HG03520 (cell line): ENCODE results near the gene MADCAM1.

Source experiments
- ATAC-seq: cut with Tn5 transposase; IDR thresholded peaks from one replicate; pipeline ENCODE4 v1.9.1; 2021; ENCODE audit warnings: mild to moderate bottlenecking, moderate library complexity; ENCODE audit not compliant: unreplicated experiment

The MADCAM1 gene

GRCh38 chr19:507286-508203 lies 11.3 kb downstream of the MADCAM1 start, which contains the start of gene TPGS1:
TPGS1 (plus strand) TSS chr19:507497; CDS start chr19:507507, 10 bp downstream.
- ATAC-seq = peak; percentile 46

- ATAC-seq = no peak
These were observed 12.2 kb downstream of the MADCAM1 start for GRCh38 chr19:508204-509150.

DNA sequence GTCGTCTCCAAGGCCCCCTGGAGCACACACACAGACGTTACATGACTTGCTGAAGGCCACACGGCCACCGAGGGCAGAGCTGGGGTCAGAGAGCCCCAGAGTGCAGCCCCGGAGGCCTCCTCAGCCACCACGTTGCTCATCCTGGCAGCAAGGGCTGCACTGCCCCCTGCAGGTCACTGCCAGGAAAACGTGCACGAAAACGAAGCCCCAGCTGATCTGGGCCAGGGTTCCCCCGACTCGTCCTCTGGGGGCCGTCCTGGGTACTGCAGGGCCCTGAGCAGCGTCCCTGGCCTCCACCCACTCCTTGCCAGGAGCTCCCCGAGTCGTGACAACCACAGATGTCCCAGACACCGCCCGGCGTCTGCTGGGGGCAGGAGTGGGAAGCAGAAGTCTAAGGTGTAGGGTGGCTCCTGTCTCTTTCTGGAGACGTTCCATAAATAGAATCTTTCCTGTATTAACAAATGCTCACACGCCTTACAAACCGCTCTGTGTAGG lies 14.4 kb downstream of the MADCAM1 start:
- peak; percentile 23 for ATAC-seq

- no peak for ATAC-seq
These were observed 15.0 kb downstream of the MADCAM1 start for GRCh38 chr19:511101-511851.

DNA sequence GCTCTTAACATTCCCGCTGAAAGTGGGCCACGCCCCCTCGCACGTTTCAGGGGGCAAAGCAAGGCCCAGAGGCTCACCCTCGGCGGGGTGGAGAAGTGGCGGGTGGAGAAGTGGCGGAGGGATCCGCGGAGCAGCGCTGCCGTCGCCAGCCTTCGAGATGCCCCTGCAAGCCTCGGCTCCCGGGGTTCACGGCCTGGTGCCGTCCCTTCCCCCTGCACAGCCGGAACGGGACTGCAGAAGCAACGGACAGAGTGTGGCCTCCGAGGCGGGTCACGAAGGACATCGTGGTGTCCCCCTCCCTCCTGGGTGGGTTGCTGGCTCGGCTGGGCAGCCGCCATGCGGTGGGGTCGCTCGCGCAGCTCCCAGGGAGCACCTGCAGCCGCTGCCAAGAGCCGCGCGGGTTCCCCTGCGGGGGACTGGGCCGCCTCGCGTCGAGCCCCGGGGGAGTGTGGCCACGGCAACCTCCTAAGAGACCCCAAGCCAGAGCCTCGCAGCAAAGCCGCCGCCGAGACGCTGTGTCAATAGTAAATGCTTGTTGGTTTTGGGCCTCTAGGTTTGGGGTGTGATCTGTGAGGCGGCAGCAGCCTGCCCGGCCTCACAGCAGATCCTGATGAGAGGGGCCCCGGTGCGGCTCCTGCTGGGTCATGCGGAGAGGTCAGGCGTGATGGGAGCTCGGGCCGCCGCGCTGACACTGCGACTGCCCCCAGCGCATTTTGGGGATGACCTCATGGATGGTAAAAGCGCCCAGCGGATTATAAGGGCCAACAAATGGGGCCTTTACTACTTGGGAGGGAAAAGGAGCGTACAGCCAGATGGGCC lies 16.5 kb downstream of the MADCAM1 start:
- no peak for ATAC-seq

DNA sequence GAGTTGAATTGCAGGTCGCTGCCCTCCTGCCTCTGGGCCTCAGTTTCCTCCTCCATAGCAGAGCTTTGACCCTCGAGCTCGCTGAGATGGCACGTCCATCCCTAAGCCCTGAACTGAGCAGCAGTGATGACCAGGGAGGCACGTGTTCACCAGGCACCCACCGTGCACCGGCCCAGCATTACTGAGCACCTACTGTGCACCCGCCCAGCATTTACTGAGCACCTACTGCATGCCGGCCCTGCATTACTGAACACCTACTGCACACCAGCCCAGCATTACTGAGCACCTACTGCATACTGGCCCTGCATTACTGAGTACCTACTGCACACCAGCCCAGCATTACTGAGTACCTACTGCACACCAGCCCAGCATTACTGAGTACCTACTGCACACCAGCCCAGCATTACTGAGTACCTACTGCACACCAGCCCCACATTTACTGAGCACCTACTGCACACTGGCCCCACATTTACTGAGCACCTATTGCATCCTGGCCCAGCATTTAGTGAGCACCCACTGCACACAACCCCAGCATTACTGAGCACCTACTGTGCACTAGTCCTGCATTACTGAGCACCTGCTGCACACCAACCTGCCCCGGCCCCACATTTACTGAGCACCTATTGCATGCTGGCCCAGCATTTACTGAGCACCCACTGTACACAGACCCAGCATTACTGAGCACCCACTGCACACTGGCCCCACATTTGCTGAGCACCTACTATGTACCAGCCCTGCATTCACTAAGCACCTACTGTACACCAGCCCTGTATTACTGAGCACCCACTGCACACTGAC lies 17.3 kb downstream of the MADCAM1 start:
- ATAC-seq = no peak

DNA sequence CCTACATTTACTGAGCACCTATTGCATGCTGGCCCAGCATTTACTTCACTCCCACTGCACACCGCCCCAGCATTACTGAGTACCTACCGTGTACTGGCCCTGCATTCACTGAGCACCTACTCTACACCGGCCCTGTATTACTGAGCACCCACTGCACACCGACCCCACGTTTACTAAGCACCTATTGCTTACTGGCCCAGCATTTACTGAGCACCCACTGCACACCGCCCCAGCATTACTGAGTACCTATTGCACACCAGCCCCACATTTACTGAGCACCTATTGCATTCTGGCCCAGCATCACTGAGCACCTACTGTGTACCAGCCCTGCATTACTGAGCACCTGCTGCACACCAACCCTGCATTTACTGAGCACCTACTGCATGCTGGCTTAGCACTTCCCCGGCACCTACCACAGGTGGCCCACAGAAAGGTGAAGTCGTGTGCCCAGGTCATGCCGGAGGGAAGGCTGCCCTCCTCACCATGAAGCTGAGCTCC lies 17.9 kb downstream of the MADCAM1 start:
- ATAC-seq = no peak

DNA sequence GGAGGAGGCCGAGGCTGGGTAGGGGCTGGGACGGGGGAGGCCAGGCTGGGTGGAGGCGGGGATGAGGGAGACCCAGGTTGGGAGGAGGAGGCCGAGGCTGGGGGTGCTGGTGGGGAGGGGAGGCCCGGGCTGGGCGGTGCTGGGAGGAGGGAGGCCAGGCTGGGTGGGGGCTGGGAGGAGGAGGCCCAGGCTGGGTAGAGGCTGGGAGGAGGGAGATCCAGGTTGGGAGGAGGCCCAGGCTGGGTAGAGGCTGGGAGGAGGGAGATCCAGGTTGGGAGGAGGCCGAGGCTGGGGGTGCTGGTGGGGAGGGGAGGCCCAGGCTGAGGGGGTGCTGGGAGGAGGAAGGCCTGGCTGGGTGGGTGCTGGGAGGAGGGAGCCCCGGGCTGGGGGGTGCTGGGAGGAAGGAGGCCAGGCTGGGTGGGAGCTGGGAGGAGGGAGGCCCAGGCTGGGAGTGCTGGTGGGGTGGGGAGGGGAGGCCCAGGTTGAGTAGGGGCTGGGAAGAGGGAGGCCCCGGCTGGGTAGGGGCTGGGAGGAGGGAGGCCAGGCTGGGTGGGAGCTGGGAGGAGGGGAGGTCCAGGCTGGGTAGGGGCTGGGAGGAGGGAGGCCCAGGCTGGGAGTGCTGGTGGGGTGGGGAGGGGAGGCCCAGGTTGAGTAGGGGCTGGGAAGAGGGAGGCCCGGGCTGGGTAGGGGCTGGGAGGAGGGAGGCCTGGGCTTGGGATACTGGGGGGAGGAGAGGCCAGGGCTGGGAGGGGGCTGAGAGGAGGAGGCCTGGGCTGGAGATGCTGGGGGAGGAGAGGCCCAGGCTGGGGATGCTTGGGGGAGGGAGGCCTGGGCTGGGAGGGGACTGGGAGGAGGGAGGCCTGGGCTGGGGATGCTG lies 21.7 kb downstream of the MADCAM1 start:
- ATAC-seq = no peak

DNA sequence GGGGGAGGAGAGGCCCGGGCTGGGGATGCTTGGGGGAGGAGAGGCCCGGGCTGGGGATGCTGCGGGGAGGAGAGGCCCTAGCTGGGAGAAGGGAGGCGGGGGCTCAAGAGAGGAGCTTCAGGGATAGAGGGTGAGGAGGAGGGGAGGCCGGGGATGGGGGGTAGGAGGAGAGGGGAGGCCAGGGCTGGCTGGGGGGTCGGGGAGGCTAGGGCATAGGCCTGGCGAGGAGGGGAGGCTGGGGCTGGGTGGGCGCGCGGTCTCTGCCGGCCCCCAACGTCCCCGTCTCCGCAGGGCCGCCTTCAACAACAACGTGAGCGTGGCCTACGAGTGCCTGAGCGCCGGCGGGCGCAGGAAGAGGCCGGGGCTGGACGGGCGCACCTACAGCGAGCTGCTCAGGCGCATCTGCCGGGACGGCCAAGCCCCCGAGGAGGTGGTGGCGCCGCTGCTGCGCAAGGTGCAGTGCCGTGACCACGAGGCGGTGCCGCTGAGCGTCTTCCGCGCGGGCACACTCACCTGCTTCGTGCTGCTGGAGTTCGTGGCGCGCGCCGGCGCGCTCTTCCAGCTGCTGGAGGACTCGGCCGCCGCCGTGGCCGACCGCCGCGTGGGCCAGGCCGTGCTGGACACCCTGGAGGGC lies 22.4 kb downstream of the MADCAM1 start:
- ATAC-seq = no peak

GRCh38 chr19:519449-519865 lies 23.2 kb downstream of the MADCAM1 start:
- ATAC-seq = no peak

DNA sequence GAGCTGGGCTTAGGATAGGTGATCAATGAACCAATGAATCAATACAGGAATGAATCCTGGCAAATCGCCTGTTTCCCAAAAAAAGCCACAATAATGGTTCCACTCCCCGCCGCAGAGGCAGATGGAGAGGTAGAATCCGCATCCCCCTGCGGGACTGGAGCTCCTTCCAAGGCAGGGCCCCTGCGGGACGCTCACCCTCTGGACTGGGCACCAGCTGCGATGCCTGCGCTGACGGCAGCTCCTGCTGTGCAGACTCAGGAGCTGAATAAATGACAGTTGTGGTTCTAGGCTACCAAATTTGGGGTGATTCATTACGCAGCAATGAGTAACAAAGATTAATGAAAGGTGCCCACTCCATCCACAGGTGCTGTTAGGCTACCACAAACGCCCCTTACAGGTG lies 26.4 kb downstream of the MADCAM1 start:
- no peak for ATAC-seq

- no peak for ATAC-seq
These were observed 27.9 kb downstream of the MADCAM1 start for GRCh38 chr19:524062-524674.

DNA sequence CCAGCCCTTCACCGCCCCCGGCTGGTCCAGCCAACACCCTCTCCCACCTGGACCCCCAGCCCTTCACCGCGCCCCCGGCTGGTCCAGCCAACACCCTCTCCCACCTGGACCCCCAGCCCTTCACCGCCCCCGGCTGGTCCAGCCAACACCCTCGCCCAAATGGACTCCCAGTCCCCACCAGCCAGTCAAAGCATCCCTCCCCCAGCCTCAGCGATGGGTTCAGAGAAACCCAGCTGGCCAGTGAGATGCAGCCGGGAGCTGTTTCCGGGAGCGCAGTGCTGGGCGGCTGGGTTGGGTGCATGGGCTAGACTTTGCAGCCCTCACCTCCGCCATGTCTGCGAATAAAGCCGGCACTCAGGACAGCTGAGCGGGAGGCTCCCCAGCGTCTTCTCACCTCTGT lies 28.7 kb downstream of the MADCAM1 start:
- ATAC-seq = no peak

DNA sequence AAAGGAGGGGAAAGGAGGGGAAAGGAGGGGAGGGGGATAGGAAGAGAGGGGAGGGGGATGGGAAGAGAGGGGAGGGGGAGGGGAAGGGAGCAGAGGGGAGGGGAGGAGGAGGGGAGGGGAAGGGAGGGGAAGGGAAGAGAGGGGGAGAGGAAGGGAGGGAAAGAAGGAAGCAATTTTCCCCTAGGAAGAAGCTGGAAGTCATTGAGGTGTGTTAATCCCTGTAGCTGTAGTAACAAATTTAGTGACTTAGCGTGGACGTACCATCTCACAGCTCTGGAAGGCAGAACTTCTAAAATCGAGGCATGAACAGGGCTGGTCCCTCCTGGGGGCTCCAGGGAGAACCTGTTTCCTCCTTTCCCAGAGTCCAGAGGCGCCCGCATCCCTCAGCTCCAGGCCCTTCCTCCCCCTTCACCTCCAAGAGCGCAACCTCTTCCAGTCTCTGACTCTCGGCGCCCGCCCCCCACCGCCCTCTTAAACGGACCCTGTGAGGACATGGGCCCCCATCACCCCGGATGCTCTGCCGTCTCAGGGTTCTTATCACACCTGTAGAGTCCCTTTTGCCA lies 29.7 kb downstream of the MADCAM1 start:
- no peak for ATAC-seq

DNA sequence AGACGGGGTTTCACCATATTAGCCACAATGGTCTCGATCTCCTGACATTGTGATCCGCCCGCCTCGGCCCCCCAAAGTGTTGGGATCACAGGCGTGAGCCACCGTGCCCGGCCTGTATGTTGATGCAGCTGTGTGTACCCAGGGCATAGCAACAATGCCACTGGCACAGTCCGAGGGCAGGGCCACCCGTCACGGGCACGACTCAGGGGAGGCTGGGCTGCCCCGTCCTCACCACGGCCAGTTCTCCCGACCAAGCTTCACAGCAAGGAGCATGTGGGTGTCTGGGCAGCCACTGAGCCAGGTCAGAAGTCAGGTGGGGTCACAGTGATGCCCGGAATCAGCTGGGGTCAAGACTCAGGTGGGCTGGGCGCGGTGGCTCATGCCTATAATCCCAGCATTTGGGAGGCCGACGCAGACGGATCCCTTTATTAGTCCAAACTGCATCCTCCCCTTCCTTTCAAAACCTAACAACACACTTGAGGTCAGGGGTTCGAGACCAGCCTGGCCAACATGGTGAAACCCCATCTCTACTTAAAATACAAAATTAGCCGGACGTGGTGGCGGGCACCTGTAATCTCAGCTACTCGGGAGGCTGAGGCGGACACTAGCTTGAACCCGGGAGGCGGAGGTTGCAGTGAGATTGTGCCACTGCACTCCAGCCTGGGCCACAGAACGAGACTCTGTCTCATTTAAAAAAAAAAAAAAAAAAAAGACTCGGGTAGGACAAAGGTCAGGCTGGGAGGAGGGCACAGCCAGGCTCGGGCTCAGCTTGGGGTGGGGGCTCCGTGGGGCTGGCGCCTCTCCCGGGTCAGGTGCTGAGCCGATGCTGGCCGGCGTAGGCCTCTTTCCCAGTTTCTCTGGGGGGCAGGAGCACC lies 34.1 kb downstream of the MADCAM1 start:
- no peak for ATAC-seq
